H9 (cell line): ENCODE measurements around the gene RSF1. TPM values are rescaled to one million over a fixed set of nuclear protein-coding genes. Genes with fewer than 3 reads are reported as not detected.

Experiments
- DNase-seq: peaks from one replicate; pipeline ENCODE4 v3.0.0-alpha.2; 2017
- H2AFZ ChIP-seq: one replicate; pipeline ENCODE4 v1.6.1; 2013; ENCODE audit warnings: mild to moderate bottlenecking, low read length, control low read depth, moderate library complexity
- H2AK5ac ChIP-seq: 2 replicates; pipeline ENCODE4 v1.6.1; 2013; ENCODE audit warnings: low read length, control low read depth, mixed read lengths; ENCODE audit not compliant: insufficient read length
- H2BK120ac ChIP-seq: one replicate; pipeline ENCODE4 v1.6.1; 2013; ENCODE audit warnings: low read depth, mild to moderate bottlenecking, low read length, control low read depth, inconsistent platforms; ENCODE audit not compliant: poor library complexity, severe bottlenecking
- H2BK12ac ChIP-seq: 2 replicates; pipeline ENCODE4 v1.6.1; 2013; ENCODE audit warnings: low read length, control low read depth, mixed read lengths, low read depth; ENCODE audit not compliant: insufficient read length
- H2BK15ac ChIP-seq: 2 replicates; pipeline ENCODE4 v1.6.1; 2013; ENCODE audit warnings: low read depth, low read length, control low read depth
- H2BK20ac ChIP-seq: one replicate; pipeline ENCODE4 v1.6.1; 2013; ENCODE audit warnings: low read depth, mild to moderate bottlenecking, low read length, control low read depth, inconsistent platforms; ENCODE audit not compliant: poor library complexity, severe bottlenecking
- H2BK5ac ChIP-seq: 2 replicates; pipeline ENCODE4 v1.6.1; 2013; ENCODE audit warnings: low read length, control low read depth, mixed read lengths; ENCODE audit not compliant: insufficient read length
- H3K14ac ChIP-seq: 2 replicates; pipeline ENCODE4 v1.6.1; 2013; ENCODE audit warnings: low read length, control low read depth; ENCODE audit not compliant: insufficient read depth
- H3K18ac ChIP-seq: 2 replicates; pipeline ENCODE4 v1.6.1; 2013; ENCODE audit warnings: low read depth, mild to moderate bottlenecking, mixed read lengths, low read length, control low read depth; ENCODE audit not compliant: insufficient read length
- H3K23ac ChIP-seq: 2 replicates; pipeline ENCODE4 v1.6.1; 2013; ENCODE audit warnings: low read length, control low read depth, mixed read lengths, low read depth; ENCODE audit not compliant: insufficient read length
- H3K23me2 ChIP-seq: 2 replicates; pipeline ENCODE4 v1.6.1; 2013; ENCODE audit warnings: low read depth, mild to moderate bottlenecking, mixed read lengths, low read length, control low read depth; ENCODE audit not compliant: insufficient read length, poor library complexity, severe bottlenecking
- H3K27ac ChIP-seq: 2 replicates; pipeline ENCODE4 v1.5.1; 2013; ENCODE audit warnings: low read length, control low read depth, mixed read lengths, low read depth; ENCODE audit not compliant: insufficient read length
- H3K27me3 ChIP-seq: 2 replicates; pipeline ENCODE4 v1.6.1; 2013; ENCODE audit warnings: low read length, control low read depth, inconsistent platforms; ENCODE audit not compliant: insufficient read depth
- H3K4ac ChIP-seq: 2 replicates; pipeline ENCODE4 v1.6.1; 2013; ENCODE audit warnings: low read depth, mild to moderate bottlenecking, control low read depth, inconsistent platforms, low read length, moderate library complexity
- H3K4me1 ChIP-seq: 2 replicates; pipeline ENCODE4 v1.6.1; 2013; ENCODE audit warnings: low read length, control low read depth, inconsistent platforms; ENCODE audit not compliant: insufficient read depth
- H3K4me2 ChIP-seq: 2 replicates; pipeline ENCODE4 v1.6.1; 2013; ENCODE audit warnings: low read length, control low read depth, mixed read lengths; ENCODE audit not compliant: insufficient read length, insufficient read depth
- H3K56ac ChIP-seq: 2 replicates; pipeline ENCODE4 v1.6.1; 2013; ENCODE audit warnings: low read depth, mild to moderate bottlenecking, mixed read lengths, low read length, control low read depth; ENCODE audit not compliant: insufficient read length
- H3K79me1 ChIP-seq: 2 replicates; pipeline ENCODE4 v1.6.1; 2013; ENCODE audit warnings: low read depth, mild to moderate bottlenecking, moderate library complexity, low read length, control low read depth, inconsistent platforms; ENCODE audit not compliant: insufficient read depth, poor library complexity, severe bottlenecking
- H3K79me2 ChIP-seq: 2 replicates; pipeline ENCODE4 v1.6.1; 2013; ENCODE audit warnings: low read length, control low read depth, inconsistent platforms; ENCODE audit not compliant: insufficient read depth
- H3K9ac ChIP-seq: 2 replicates; pipeline ENCODE4 v1.6.1; 2013; ENCODE audit warnings: low read length, control low read depth, mixed read lengths; ENCODE audit not compliant: insufficient read length; ENCODE audit errors: extremely low read depth
- H3K9me3 ChIP-seq: one replicate; pipeline ENCODE4 v1.6.1; 2013; ENCODE audit warnings: low read depth, low read length, inconsistent platforms; ENCODE audit not compliant: control insufficient read depth
- H3T11ph ChIP-seq: one replicate; pipeline ENCODE4 v1.6.1; 2013; ENCODE audit warnings: mild to moderate bottlenecking, low read length, control low read depth, inconsistent platforms
- H4K20me1 ChIP-seq: one replicate; pipeline ENCODE4 v1.6.1; 2013; ENCODE audit not compliant: control insufficient read depth, insufficient read length, insufficient read depth
- H4K5ac ChIP-seq: 2 replicates; pipeline ENCODE4 v1.6.1; 2013; ENCODE audit warnings: low read depth, mild to moderate bottlenecking, mixed read lengths, low read length, control low read depth; ENCODE audit not compliant: insufficient read length
- H4K8ac ChIP-seq: replicated peaks from 2 replicates; pipeline ENCODE4 v1.6.1; 2013; ENCODE audit warnings: low read length, control low read depth, mixed read lengths, low read depth; ENCODE audit not compliant: insufficient read length
- H4K91ac ChIP-seq: 2 replicates; pipeline ENCODE4 v1.6.1; 2013; ENCODE audit warnings: low read depth, mild to moderate bottlenecking, moderate library complexity, mixed read lengths, low read length, control low read depth; ENCODE audit not compliant: insufficient read length
- H3K27ac Mint-ChIP-seq, 3 experiments: 2 replicates in 2 of 3; 3 replicates in 1 of 3; pipeline ENCODE4 v1.8.0; 2020 to 2021; ENCODE audit warnings: mixed read lengths in 3 of 3, mild to moderate bottlenecking in 1 of 3, moderate library complexity in 1 of 3
- H3K27me3 Mint-ChIP-seq: 2 replicates; pipeline ENCODE4 v1.8.0; 2021; ENCODE audit warnings: low read depth, mild to moderate bottlenecking, moderate library complexity, mixed read lengths
- H3K36me3 Mint-ChIP-seq, 3 experiments: 2 replicates in 2 of 3; 3 replicates in 1 of 3; pipeline ENCODE4 v1.8.0; 2020 to 2021; ENCODE audit warnings: low read depth in 3 of 3, mixed read lengths in 3 of 3; ENCODE audit not compliant: insufficient read depth in 1 of 3
- H3K4me1 Mint-ChIP-seq, 2 experiments: 2 replicates each; pipeline ENCODE4 v1.8.0; 2020; ENCODE audit warnings: mixed read lengths in 2 of 2
- H3K4me3 Mint-ChIP-seq, 2 experiments: 2 replicates in 1 of 2; 3 replicates in 1 of 2; pipeline ENCODE4 v1.8.0; 2020 to 2021; ENCODE audit warnings: mild to moderate bottlenecking in 2 of 2, mixed read lengths in 2 of 2, moderate library complexity in 1 of 2
- H3K9me3 Mint-ChIP-seq, 2 experiments: 2 replicates in 1 of 2; 3 replicates in 1 of 2; pipeline ENCODE4 v1.8.0; 2020; ENCODE audit warnings: mild to moderate bottlenecking in 2 of 2, mixed read lengths in 2 of 2, moderate library complexity in 1 of 2
- CTCF ChIP-seq: fragments of 200-600 bp; sonication (generic); conservative IDR thresholded peaks from 3 replicates; pipeline ENCODE4 v1.8.0; 2021; ENCODE audit warnings: antibody characterized with exemption, mild to moderate bottlenecking
- total RNA-seq: library from RNA; stranded (reverse); gene quantifications from 2 replicates; pipeline ENCODE4 v1.2.1, GENCODE V29; 2021

Gene RSF1
- total RNA-seq, 1 experiment from 2014 or later: 82.6 TPM

- Histone ChIP-seq H3K4me1 (no peaks in the 10 kb centered on the region), H2BK12ac (no peak overlapping the region), H3K14ac (no peak overlapping the region), H2BK120ac (no peak overlapping the region), H3T11ph (no peak overlapping the region), H4K20me1 (no peaks in the 10 kb centered on the region), H3K4me2 (no peak overlapping the region), H4K5ac (no peak overlapping the region), H3K23me2 (no peaks in the 10 kb centered on the region), H2AFZ (no peak overlapping the region), H3K23ac (no peak overlapping the region), H4K8ac (no peak overlapping the region), H3K27me3 (no peaks in the 10 kb centered on the region), H3K79me2 (no peaks in the 10 kb centered on the region), H3K27ac (no peak overlapping the region), H2BK5ac (no peak overlapping the region), H3K9me3 (no peaks in the 10 kb centered on the region), H4K91ac (no peak overlapping the region), H3K9ac (no peak overlapping the region), H2AK5ac (no peak overlapping the region), H3K4ac (no peak overlapping the region), H2BK15ac (no peak overlapping the region), H2BK20ac (no peak overlapping the region), H3K79me1 (no peaks in the 10 kb centered on the region), H3K18ac (no peak overlapping the region), H3K56ac (no peak overlapping the region)
- no peak overlapping the region for H3K4me3 Mint-ChIP-seq
- H3K27me3 Mint-ChIP-seq: no peaks in the 10 kb centered on the region
- no peaks in the 10 kb centered on the region for H3K9me3 Mint-ChIP-seq
- TF ChIP-seq CTCF: no peak
- H3K27ac Mint-ChIP-seq: no peak overlapping the region
- no peak for DNase-seq
- no peaks in the 10 kb centered on the region for H3K4me1 Mint-ChIP-seq
- peaks cover 13 to 67% (median 62%) of the 10 kb centered on the region in 3 experiments; a peak in 6 of 7 replicates for H3K36me3 Mint-ChIP-seq
Measured at GRCh38 chr11:77687088-77687487, 133.4 kb downstream of the RSF1 start.
